Right cardiac atrium (tissue), 5 donors: ENCODE results near the gene MRI1. TPM values are rescaled to one million over a fixed set of nuclear protein-coding genes. Genes with fewer than 3 reads are reported as not detected.

Source experiments
- ATAC-seq, 2 donors: fragments of 200-7000 bp; cut with Tn5 transposase; one replicate each; pipeline versions ENCODE4 v1.8.0 to v1.9.1; 2020; ENCODE audit warnings: moderate library complexity in 2 of 2, mild to moderate bottlenecking in 1 of 2
- DNase-seq, 3 donors: peaks; one replicate each; pipeline ENCODE4 v3.0.0-alpha.2; 2020
- H3K27ac ChIP-seq: one replicate; pipeline ENCODE4 v1.5.1; 2013; ENCODE audit warnings: mild to moderate bottlenecking, low read length, control low read depth, moderate library complexity
- H3K27me3 ChIP-seq: one replicate; pipeline ENCODE4 v1.6.1; 2013; ENCODE audit not compliant: control insufficient read depth, insufficient read depth
- H3K4me1 ChIP-seq: one replicate; pipeline ENCODE4 v1.6.1; 2013; ENCODE audit warnings: low read length; ENCODE audit not compliant: control insufficient read depth, insufficient read depth
- H3K4me3 ChIP-seq: one replicate; pipeline ENCODE4 v1.5.1; 2013; ENCODE audit warnings: low read length, control low read depth
- H3K9me3 ChIP-seq: one replicate; pipeline ENCODE4 v1.6.1; 2013; ENCODE audit warnings: low read length; ENCODE audit not compliant: control insufficient read depth
- WGBS: extraction: QIAGEN DNeasy Blood & Tissue Kit; methylation state at CpG from one replicate; pipeline ENCODE4 v1.1.7; 2013; 5-methylcytosine and 5-hydroxymethylcytosine counted together
- intact Hi-C, 4 donors: fragments of 100-400 bp; cut with DNase I; formaldehyde crosslinking; loops; one replicate each; pipeline versions ENCODE4 v1.11.0 to v1.14.0; 2022 to 2023
- polyA plus RNA-seq: library from polyadenylated mRNA; stranded (reverse); fragments of 200-250 nt; gene quantifications from one replicate; pipeline ENCODE4 v1.2.3, GENCODE V29; 2013
- total RNA-seq, 4 donors: library from RNA; stranded (reverse); fragmentation: NEBNext Ultra II Directional; extraction: Animal tissue kit (Norgen Biotek cat#: 25700); gene quantifications; one replicate each; pipeline ENCODE4 v1.2.1, GENCODE V29; 2021
- donor health status: healthy with polysubstance abuse.
- donor health status: DM: no; HTN: yes; CAD: no.
- donor health status: DM: no; HTN: no; CAD: no.
- donor health status: DM: no; HTN: yes; CAD: no; lungs with severe emphysema.
- donor health status: DM: yes; HTN: yes; CAD: no.

The MRI1 gene
- total and polyA plus RNA-seq, 5 donors = 11.2 to 21.2 (median 16.7) TPM

DNA sequence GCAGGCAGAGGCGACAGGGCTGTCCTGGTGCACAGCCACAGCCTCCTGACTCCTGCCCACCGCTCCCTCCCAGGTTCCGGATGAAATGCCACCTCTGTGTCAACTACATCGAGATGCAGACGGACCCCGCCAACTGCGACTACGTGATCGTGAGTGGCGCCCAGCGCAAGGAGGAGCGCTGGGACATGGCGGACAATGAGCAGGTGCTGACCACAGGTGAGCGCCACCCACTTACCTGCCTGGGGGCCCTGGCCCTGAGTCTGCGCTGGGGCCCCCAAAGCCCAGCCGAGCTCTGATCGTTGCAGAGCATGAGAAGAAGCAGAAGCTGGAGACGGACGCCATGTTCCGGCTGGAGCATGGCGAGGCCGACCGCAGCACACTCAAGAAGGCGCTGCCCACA is 5.5 kb upstream of the MRI1 start:
- Histone ChIP-seq H3K27me3 (no peaks in the 10 kb centered on the region), H3K9me3 (no peaks in the 10 kb centered on the region), H3K4me3 (no peak overlapping the region), H3K27ac (no peak overlapping the region), H3K4me1 (no peaks in the 10 kb centered on the region)
- 95% methylated on average over 24 of the region's 24 CpGs for WGBS
- DNase-seq (peak in 1 of 3 donors; percentile 48), ATAC-seq (no peak)
- intact Hi-C loops = no loop called here

- intact Hi-C loops = no loop called here
- no peak for ATAC-seq
- H3K27me3 ChIP-seq = no peaks in the 10 kb centered on the region
- H3K4me1 ChIP-seq = no peaks in the 10 kb centered on the region
- no peak overlapping the region for H3K4me3 ChIP-seq
- WGBS = 85% methylated on average over 8 of the region's 8 CpGs
- no peak overlapping the region for H3K27ac ChIP-seq
- H3K9me3 ChIP-seq = no peaks in the 10 kb centered on the region
- DNase-seq = no peak
These were observed 2.9 kb upstream of the MRI1 start for GRCh38 chr19:13761423-13761822.

GRCh38 chr19:13762635-13763235 is 1.6 kb upstream of the MRI1 start:
- intact Hi-C loops = no loop called here
- Histone ChIP-seq H3K27me3 (no peaks in the 10 kb centered on the region), H3K27ac (no peak overlapping the region), H3K9me3 (no peaks in the 10 kb centered on the region), H3K4me1 (no peaks in the 10 kb centered on the region), H3K4me3 (no peak overlapping the region)
- ATAC-seq = no peak
- WGBS = 86% methylated on average over 42 of the region's 42 CpGs
- DNase-seq = no peak

- 93% methylated on average over 3 of the region's 3 CpGs for WGBS
- no peak overlapping the region for H3K27ac ChIP-seq
- H3K4me3 ChIP-seq = no peak overlapping the region
- H3K27me3 ChIP-seq = no peaks in the 10 kb centered on the region
- H3K9me3 ChIP-seq = no peaks in the 10 kb centered on the region
- ATAC-seq (no peak), DNase-seq (no peak)
- H3K4me1 ChIP-seq = no peaks in the 10 kb centered on the region
- intact Hi-C loops = no loop called here
These were observed 1.1 kb upstream of the MRI1 start for GRCh38 chr19:13763265-13763664.

DNA sequence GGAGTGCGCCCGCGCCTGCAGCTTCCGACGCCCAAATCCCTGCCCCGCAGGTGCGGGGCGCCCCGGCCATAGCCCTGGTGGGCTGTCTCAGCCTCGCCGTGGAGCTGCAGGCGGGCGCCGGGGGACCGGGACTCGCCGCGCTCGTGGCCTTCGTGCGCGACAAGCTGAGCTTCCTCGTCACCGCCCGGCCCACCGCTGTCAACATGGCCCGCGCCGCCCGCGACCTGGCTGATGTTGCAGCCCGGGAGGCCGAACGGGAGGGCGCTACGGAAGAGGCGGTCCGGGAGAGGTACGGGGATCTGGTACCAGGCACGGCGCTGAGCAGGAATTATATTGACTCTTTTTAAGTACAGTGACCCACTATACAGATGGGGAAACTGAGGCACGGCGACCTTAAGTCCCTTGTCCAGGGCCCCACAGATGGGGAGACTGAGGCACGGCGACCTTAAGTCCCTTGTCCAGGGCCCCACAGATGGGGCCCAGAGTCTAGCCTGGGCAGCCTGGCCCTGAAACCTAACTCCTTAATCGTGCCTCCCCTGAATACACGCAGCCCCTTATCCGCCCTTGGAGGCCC is 586 bp downstream of the MRI1 start:
- WGBS = 3% methylated on average over 48 of the region's 48 CpGs
- peak; percentile 5 to 11 for ATAC-seq
- peak in 2 of 3 donors; percentile 77 for DNase-seq

GRCh38 chr19:13765395-13766094 is 1.2 kb downstream of the MRI1 start:
- no peak for DNase-seq
- intact Hi-C loops = no loop called here
- Histone ChIP-seq H3K9me3 (no peaks in the 10 kb centered on the region), H3K27ac (no peak overlapping the region), H3K4me3 (peak overlapping the region; percentile 69), H3K27me3 (no peaks in the 10 kb centered on the region), H3K4me1 (no peaks in the 10 kb centered on the region)
- 63% methylated on average over 19 of the region's 19 CpGs for WGBS
- ATAC-seq = no peak

More for the DNA sequence above, 586 bp downstream of the MRI1 start:
- H3K9me3 ChIP-seq = no peaks in the 10 kb centered on the region
- intact Hi-C loops = no loop called here
- no peaks in the 10 kb centered on the region for H3K27me3 ChIP-seq
- no peaks in the 10 kb centered on the region for H3K4me1 ChIP-seq
- H3K27ac ChIP-seq = peak overlapping the region; percentile 25
- H3K4me3 ChIP-seq = peak overlapping the region; percentile 69

GRCh38 chr19:13766095-13766481 is 1.8 kb downstream of the MRI1 start:
- DNase-seq (no peak), ATAC-seq (no peak)
- Histone ChIP-seq H3K9me3 (no peaks in the 10 kb centered on the region), H3K27ac (no peak overlapping the region), H3K4me1 (no peaks in the 10 kb centered on the region), H3K4me3 (no peak overlapping the region), H3K27me3 (no peaks in the 10 kb centered on the region)
- over 99% methylated on average over 3 of the region's 3 CpGs for WGBS
- intact Hi-C loops = no loop called here

GRCh38 chr19:13768510-13768909 is 4.2 kb downstream of the MRI1 start:
- Histone ChIP-seq H3K4me1 (no peaks in the 10 kb centered on the region), H3K27ac (no peak overlapping the region), H3K27me3 (no peaks in the 10 kb centered on the region), H3K4me3 (no peak overlapping the region), H3K9me3 (no peaks in the 10 kb centered on the region)
- intact Hi-C loops = no loop called here
- no peak for ATAC-seq
- DNase-seq = no peak
- 92% methylated on average over 19 of the region's 19 CpGs for whole genome bisulfite sequencing

DNA sequence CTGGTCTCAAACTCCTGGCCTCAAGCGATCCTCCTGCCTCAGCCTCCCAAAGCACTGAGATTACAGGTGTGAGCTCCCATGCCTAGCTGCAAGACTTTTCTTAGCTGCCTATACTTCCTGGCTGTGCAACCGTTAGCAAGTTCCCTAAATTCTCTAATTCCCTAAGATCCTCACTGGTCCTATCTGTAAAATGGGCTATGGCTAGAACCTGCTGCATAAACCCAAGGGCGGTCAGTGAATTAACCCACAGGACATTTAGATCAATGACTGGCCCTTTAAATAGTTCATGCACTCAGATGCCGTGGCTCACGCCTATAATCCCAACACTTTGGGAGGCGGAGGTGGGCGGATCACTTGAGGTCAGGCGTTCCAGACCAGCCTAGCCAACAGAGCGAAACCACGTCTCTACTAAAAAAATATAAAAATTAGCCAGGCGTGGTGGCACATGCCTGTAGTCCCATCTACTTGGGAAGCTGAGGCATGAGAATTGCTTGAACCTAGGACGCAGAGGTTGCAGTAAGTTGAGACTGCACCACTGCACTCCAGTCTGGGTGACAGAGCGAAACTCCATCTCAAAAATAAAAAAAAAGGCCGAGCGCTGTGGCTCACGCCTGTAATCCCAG is 5.8 kb downstream of the MRI1 start:
- Histone ChIP-seq H3K9me3 (no peaks in the 10 kb centered on the region), H3K27me3 (no peaks in the 10 kb centered on the region), H3K27ac (no peak overlapping the region), H3K4me3 (no peak overlapping the region), H3K4me1 (no peaks in the 10 kb centered on the region)
- 89% methylated on average over 16 of the region's 16 CpGs for WGBS
- intact Hi-C loops = no loop called here
- ATAC-seq (no peak), DNase-seq (no peak)

DNA sequence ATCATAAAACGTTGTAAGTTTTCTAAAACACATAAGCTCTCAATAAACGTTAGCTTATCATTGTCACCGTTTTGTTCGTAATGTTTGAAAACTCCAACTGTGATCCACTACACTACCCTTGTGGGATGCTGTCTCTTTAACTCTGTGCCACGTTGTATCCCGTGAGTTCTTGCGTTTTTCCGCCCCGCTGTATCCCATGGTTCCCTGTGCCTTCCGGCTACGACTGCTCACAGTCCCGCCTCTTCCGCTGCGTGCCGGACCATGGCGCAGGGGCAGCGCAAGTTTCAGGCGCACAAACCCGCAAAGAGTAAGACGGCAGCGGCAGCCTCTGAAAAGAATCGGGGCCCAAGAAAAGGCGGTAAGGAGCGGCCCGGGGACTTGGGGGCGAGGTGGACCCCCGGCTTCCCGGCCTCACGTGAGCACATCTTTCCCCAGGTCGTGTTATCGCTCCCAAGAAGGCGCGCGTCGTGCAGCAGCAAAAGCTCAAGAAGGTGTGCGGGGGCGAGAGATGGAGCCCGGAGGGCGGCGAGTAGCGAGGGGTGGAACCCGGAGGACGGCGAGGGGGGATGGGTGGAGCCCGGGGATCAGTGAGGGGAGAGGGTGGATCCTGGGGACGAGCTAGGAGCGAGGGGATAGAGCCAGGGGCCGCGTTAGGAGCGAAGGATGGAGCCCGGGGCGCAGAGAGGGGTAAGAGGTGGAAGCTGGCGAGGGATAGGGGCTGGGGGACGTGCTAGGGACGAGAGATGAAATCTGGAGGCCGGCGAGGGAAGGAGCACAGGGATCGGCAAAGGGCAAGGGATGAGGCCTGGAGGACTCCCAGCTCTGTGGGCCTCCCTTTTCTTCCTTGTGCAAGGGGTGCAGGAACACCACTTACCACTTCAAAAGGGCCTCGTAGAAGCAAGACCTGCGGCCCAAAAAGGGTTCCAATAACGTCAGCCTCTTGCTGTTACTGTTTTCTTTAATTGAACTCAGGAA is 10.2 kb downstream of the MRI1 start, which contains the start of gene C19orf53:
C19orf53 (plus strand) TSS at position 240 of the 975 bp plus-strand sequence; CDS start at position 262, 22 bp downstream.
- H3K9me3 ChIP-seq = no peaks in the 10 kb centered on the region
- under 1% methylated on average over 61 of the region's 61 CpGs for WGBS
- DNase-seq (peak; percentile 90 to 96 (median 93)), ATAC-seq (peak; percentile 97 to 98)
- intact Hi-C loops = no loop called here
- H3K4me3 ChIP-seq = peak within 1 kb of the TSS; percentile 92
- H3K27ac ChIP-seq = peak within 1 kb of the TSS; percentile 88
- peaks cover 2% of the 10 kb centered on the region for H3K4me1 ChIP-seq
- no peaks in the 10 kb centered on the region for H3K27me3 ChIP-seq
